Muscle of leg (tissue), 11 donors: ENCODE results near the gene BMPER. TPM values are rescaled to one million over a fixed set of nuclear protein-coding genes. Genes with fewer than 3 reads are reported as not detected.

Experiments used
- DNase-seq: peaks from one replicate; pipeline ENCODE4 v3.0.0; 2013
- H3K27ac ChIP-seq: one replicate; pipeline ENCODE4 v1.5.1; 2013; ENCODE audit warnings: mild to moderate bottlenecking, low read length, control low read depth
- H3K27me3 ChIP-seq: one replicate; pipeline ENCODE4 v1.6.1; 2013; ENCODE audit warnings: low read length; ENCODE audit not compliant: control insufficient read depth, insufficient read depth
- H3K36me3 ChIP-seq: one replicate; pipeline ENCODE4 v1.6.1; 2013; ENCODE audit warnings: low read length; ENCODE audit not compliant: control insufficient read depth, insufficient read depth
- H3K4me1 ChIP-seq: one replicate; pipeline ENCODE4 v1.6.1; 2013; ENCODE audit warnings: low read length; ENCODE audit not compliant: control insufficient read depth, insufficient read depth
- H3K4me3 ChIP-seq: one replicate; pipeline ENCODE4 v1.5.1; 2013; ENCODE audit warnings: low read length, control low read depth
- H3K9me3 ChIP-seq: replicated peaks from 2 replicates; pipeline ENCODE4 v1.6.1; 2013; ENCODE audit warnings: low read depth, low read length; ENCODE audit not compliant: control insufficient read depth
- WGBS: methylation state at CpG from one replicate; pipeline ENCODE4 v1.1.5; 2013; ENCODE audit warnings: missing lambda C conversion rate; ENCODE audit not compliant: insufficient coverage; 5-methylcytosine and 5-hydroxymethylcytosine counted together
- polyA plus RNA-seq, 8 donors: library from polyadenylated mRNA; unstranded; fragments of 120-200 nt; gene quantifications; one replicate each; pipeline versions ENCODE4 v1.2.1 to v1.2.3, GENCODE V29; 2013; ENCODE audit warnings: inconsistent platforms in 1 of 8, low replicate concordance in 1 of 8; ENCODE audit not compliant: insufficient read length in 8 of 8, insufficient read depth in 1 of 8
- total RNA-seq: library from RNA; stranded (reverse); fragments of 120-200 nt; gene quantifications from one replicate; pipeline ENCODE4 v1.2.4, GENCODE V29; 2013

Gene BMPER
- total and polyA plus RNA-seq, 9 donors = 3.8 to 11.0 (median 7.3) TPM

GRCh38 chr7:34086064-34086463 lies 180.7 kb downstream of the BMPER start:
- Histone ChIP-seq H3K4me1 (peaks cover 7% of the 10 kb centered on the region), H3K36me3 (no peaks in the 10 kb centered on the region), H3K9me3 (no peaks in the 10 kb centered on the region), H3K27me3 (no peaks in the 10 kb centered on the region), H3K27ac (no peak overlapping the region), H3K4me3 (no peak overlapping the region)
- no peak for DNase-seq
- WGBS = 97% methylated on average over 4 of the region's 5 CpGs

- no peak overlapping the region for H3K4me3 ChIP-seq
- WGBS = 80% methylated on average over 1 of the region's 5 CpGs
- no peaks in the 10 kb centered on the region for H3K36me3 ChIP-seq
- H3K4me1 ChIP-seq = peaks cover 7% of the 10 kb centered on the region
- no peak for DNase-seq
- H3K9me3 ChIP-seq = no peaks in the 10 kb centered on the region
- H3K27me3 ChIP-seq = no peaks in the 10 kb centered on the region
- no peak overlapping the region for H3K27ac ChIP-seq
Measured at GRCh38 chr7:34086981-34087380, 181.6 kb downstream of the BMPER start.

- no peak for DNase-seq
- no peaks in the 10 kb centered on the region for H3K9me3 ChIP-seq
- H3K27me3 ChIP-seq = no peaks in the 10 kb centered on the region
- H3K27ac ChIP-seq = no peak overlapping the region
- no peak overlapping the region for H3K4me3 ChIP-seq
- H3K36me3 ChIP-seq = no peaks in the 10 kb centered on the region
- 85% methylated on average over 7 of the region's 10 CpGs for WGBS
- peaks cover 7% of the 10 kb centered on the region for H3K4me1 ChIP-seq
Measured at GRCh38 chr7:34087892-34088891, 182.9 kb downstream of the BMPER start.

- H3K36me3 ChIP-seq = no peaks in the 10 kb centered on the region
- H3K4me3 ChIP-seq = no peak overlapping the region
- H3K27me3 ChIP-seq = no peaks in the 10 kb centered on the region
- H3K27ac ChIP-seq = peak overlapping the region; percentile 64
- peaks cover 7% of the 10 kb centered on the region for H3K4me1 ChIP-seq
- no peaks in the 10 kb centered on the region for H3K9me3 ChIP-seq
- no CpG with 5 or more reads among the region's 5 CpGs for WGBS
- DNase-seq = peak; percentile 92
Measured at GRCh38 chr7:34090816-34091215, 185.5 kb downstream of the BMPER start.

- peak; percentile 75 for DNase-seq
- no peak overlapping the region for H3K4me3 ChIP-seq
- H3K27ac ChIP-seq = peak overlapping the region; percentile 64
- WGBS = 14% methylated on average over 3 of the region's 4 CpGs
- H3K9me3 ChIP-seq = no peaks in the 10 kb centered on the region
- H3K27me3 ChIP-seq = no peaks in the 10 kb centered on the region
- peaks cover 13% of the 10 kb centered on the region for H3K4me1 ChIP-seq
- H3K36me3 ChIP-seq = no peaks in the 10 kb centered on the region
Measured at GRCh38 chr7:34091321-34091917, 186.1 kb downstream of the BMPER start.

GRCh38 chr7:34093276-34093675 lies 187.9 kb downstream of the BMPER start:
- no peak for DNase-seq
- Histone ChIP-seq H3K27me3 (no peaks in the 10 kb centered on the region), H3K27ac (no peak overlapping the region), H3K36me3 (no peaks in the 10 kb centered on the region), H3K4me3 (no peak overlapping the region), H3K9me3 (no peaks in the 10 kb centered on the region), H3K4me1 (peaks cover 14% of the 10 kb centered on the region)
- no CpG with 5 or more reads among the region's 3 CpGs for WGBS

- Histone ChIP-seq H3K9me3 (no peaks in the 10 kb centered on the region), H3K4me3 (no peak overlapping the region), H3K27me3 (no peaks in the 10 kb centered on the region), H3K27ac (peak overlapping the region; percentile 24), H3K4me1 (peaks cover 7% of the 10 kb centered on the region), H3K36me3 (no peaks in the 10 kb centered on the region)
- no CpG with 5 or more reads among the region's 4 CpGs for WGBS
- DNase-seq = peak; percentile 68
Measured at GRCh38 chr7:34096198-34096651, 190.9 kb downstream of the BMPER start.

GRCh38 chr7:34096777-34097176 lies 191.4 kb downstream of the BMPER start:
- no peaks in the 10 kb centered on the region for H3K36me3 ChIP-seq
- DNase-seq = no peak
- H3K27me3 ChIP-seq = no peaks in the 10 kb centered on the region
- H3K4me1 ChIP-seq = peaks cover 7% of the 10 kb centered on the region
- no peaks in the 10 kb centered on the region for H3K9me3 ChIP-seq
- WGBS = 58% methylated on average over 2 of the region's 2 CpGs
- no peak overlapping the region for H3K4me3 ChIP-seq
- no peak overlapping the region for H3K27ac ChIP-seq

GRCh38 chr7:34100661-34101060 lies 195.3 kb downstream of the BMPER start:
- Histone ChIP-seq H3K36me3 (no peaks in the 10 kb centered on the region), H3K27me3 (no peaks in the 10 kb centered on the region), H3K27ac (no peak overlapping the region), H3K9me3 (no peaks in the 10 kb centered on the region), H3K4me1 (peaks cover 11% of the 10 kb centered on the region), H3K4me3 (no peak overlapping the region)
- WGBS = 49% methylated on average over 2 of the region's 4 CpGs
- DNase-seq = no peak

GRCh38 chr7:34104115-34104514 lies 198.8 kb downstream of the BMPER start:
- DNase-seq = no peak
- no CpG with 5 or more reads among the region's 6 CpGs for WGBS

More at GRCh38 chr7:34104115-34104514, 198.8 kb downstream of the BMPER start:
- Histone ChIP-seq H3K27ac (no peak overlapping the region), H3K9me3 (no peaks in the 10 kb centered on the region), H3K4me3 (no peak overlapping the region), H3K4me1 (peaks cover 9% of the 10 kb centered on the region), H3K36me3 (no peaks in the 10 kb centered on the region), H3K27me3 (no peaks in the 10 kb centered on the region)
